Lower leg skin (tissue), 3 donors: Measurements from ENCODE around the gene GIMAP1.

Source experiments
- CTCF ChIP-seq, 3 donors: fragments of 450-650 bp; IDR thresholded peaks; one replicate each; pipeline ENCODE4 v1.5.1; 2016; ENCODE audit warnings: antibody characterized with exemption in 3 of 3, mild to moderate bottlenecking in 3 of 3, moderate library complexity in 2 of 3
- POLR2A ChIP-seq, 2 donors: fragments of 450-650 bp; IDR thresholded peaks; one replicate each; pipeline ENCODE4 v1.6.1; 2016 to 2017; ENCODE audit warnings: antibody characterized with exemption in 2 of 2, mild to moderate bottlenecking in 1 of 2, moderate library complexity in 1 of 2

- TF ChIP-seq CTCF (IDR thresholded peaks at IDR 0.05) (no peak), POLR2A (IDR thresholded peaks at IDR 0.05) (no peak)
These were observed 22.6 kb downstream of the GIMAP1 start for GRCh38 chr7:150739033-150739432.
